Measurements from ENCODE around the gene RAPGEF6. TPM values are rescaled to one million over a fixed set of nuclear protein-coding genes. Genes with fewer than 3 reads are reported as not detected.
A peak's percentile ranks its signal among the peaks of the same experiment; 100 is the strongest.

Gene RAPGEF6
- total and polyA plus RNA-seq, 9 of the 15 experiments (the other 6 are each of a cell fraction or from before 2014, with no cell fraction given) = 2.7 to 23.4 (median 12.7) TPM

DNA sequence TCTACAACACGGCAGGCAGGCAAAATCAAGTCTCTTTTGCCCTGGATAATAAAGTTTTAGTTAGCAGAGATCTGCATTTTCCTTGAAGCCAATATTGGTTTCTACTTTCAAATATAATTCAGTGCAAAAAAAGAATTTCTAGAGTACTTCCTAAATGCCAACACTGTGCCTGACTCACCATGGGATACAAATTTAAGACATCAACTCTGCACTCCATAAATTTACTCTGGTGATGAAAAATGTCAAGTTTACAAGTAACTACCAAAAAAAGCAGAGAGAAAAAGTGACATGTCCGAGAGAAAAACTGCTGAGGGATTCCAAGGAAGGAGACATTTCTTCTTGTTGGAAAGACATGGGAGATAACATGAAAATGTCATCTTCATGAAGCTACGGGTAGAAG, 119.7 kb downstream of the RAPGEF6 start:
- Histone ChIP-seq H3K36me3 (ENCODE audit: control insufficient read depth, insufficient read depth, low read length) (peaks cover 25% of the 10 kb centered on the region; the same call in 2 of the 3 replicates), H3K27ac (ENCODE audit: extremely low read depth, low read depth, low read length) (peak overlapping the region; percentile 21; the same call in 1 of the 3 replicates), H3K79me2 (ENCODE audit: control insufficient read depth, insufficient read depth, low read length) (no peaks in the 10 kb centered on the region; the same call in 2 of the 3 replicates), H3K4me2 (ENCODE audit: insufficient read depth, low read length) (no peak overlapping the region), H3K9me1 (ENCODE audit: control insufficient read depth, insufficient read depth, low read length) (no peaks in the 10 kb centered on the region), H4K20me1 (replicated peaks; ENCODE audit: control insufficient read depth, insufficient read depth, low read length) (no peaks in the 10 kb centered on the region), H3K4me3 (no peak overlapping the region), H2AFZ (ENCODE audit: low read depth, low read length) (no peak overlapping the region), H3K4me1 (replicated peaks in 1 of 2; ENCODE audit: control insufficient read depth in 2 of 2, insufficient read depth in 2 of 2, low read length in 2 of 2) (peaks cover 0 to 7% of the 10 kb centered on the region in 2 experiments; a peak in 2 of 5 replicates), H3K27me3 (ENCODE audit: control insufficient read depth in 2 of 2, insufficient read depth in 2 of 2, low read length in 2 of 2) (no peaks in the 10 kb centered on the region), H3K9me3 (replicated peaks; ENCODE audit: control insufficient read depth, insufficient read depth, low read depth, low read length) (no peaks in the 10 kb centered on the region), H3K9ac (ENCODE audit: insufficient read depth in 1 of 2, low read depth in 2 of 2, low read length in 2 of 2) (no peak overlapping the region)
- in situ Hi-C loops (cut with MboI) (no loop called here), intact Hi-C loops (cut with micrococcal nuclease) (no loop called here)
- ChIA-PET POLR2A (interaction anchor here (1.0 to 1.4 kb wide), 3 partner anchors 9 to 17 kb away, joined by 3 to 4 read pairs (median 3); no protein-coding TSS in a partner anchor), CTCF (ENCODE audit: low intra/inter-chr PET ratio) (no interaction called here)
- ATAC-seq (no peak; the same call in 2 of the 3 replicates), DNase-seq (ENCODE audit: extremely low read depth in 1 of 4, low spot score in 3 of 4) (no peak), FAIRE-seq (no peak)
- no TSS peak for BruUV-seq (replicated peaks)
- no peak for TF ChIP-seq STAT5A (IDR thresholded peaks at IDR 0.05; ENCODE audit: borderline replicate concordance, low read length)
- TF ChIP-seq, protein P1, sequence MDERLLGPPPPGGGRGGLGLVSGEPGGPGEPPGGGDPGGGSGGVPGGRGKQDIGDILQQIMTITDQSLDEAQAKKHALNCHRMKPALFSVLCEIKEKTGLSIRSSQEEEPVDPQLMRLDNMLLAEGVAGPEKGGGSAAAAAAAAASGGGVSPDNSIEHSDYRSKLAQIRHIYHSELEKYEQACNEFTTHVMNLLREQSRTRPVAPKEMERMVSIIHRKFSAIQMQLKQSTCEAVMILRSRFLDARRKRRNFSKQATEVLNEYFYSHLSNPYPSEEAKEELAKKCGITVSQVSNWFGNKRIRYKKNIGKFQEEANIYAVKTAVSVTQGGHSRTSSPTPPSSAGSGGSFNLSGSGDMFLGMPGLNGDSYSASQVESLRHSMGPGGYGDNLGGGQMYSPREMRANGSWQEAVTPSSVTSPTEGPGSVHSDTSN (CRISPR knock-in tag; IDR thresholded peaks at IDR 0.05; ENCODE audit: low read depth) = no peak
- TF ChIP-seq, protein P1 (tag; conservative IDR thresholded peaks at IDR 0.05; ENCODE audit: low read depth) = peak; percentile 30; the same call in 1 of the 2 replicates
- 72% methylated on average over 3 of the region's 3 CpGs for WGBS (ENCODE audit: insufficient coverage, low coverage, missing lambda C conversion rate)

Measured in K562 (cell line).